GM21717 (cell line): ENCODE data around the gene C9orf85.

ENCODE experiments used
- ATAC-seq: cut with Tn5 transposase; IDR thresholded peaks from one replicate; pipeline ENCODE4 v1.9.1; 2021; ENCODE audit warnings: mild to moderate bottlenecking, moderate library complexity; ENCODE audit not compliant: unreplicated experiment

Gene C9orf85

GRCh38 chr9:71901695-71902597 lies 9.5 kb upstream of the C9orf85 start:
- no peak for ATAC-seq

- no peak for ATAC-seq
Observed at GRCh38 chr9:71904076-71904475, 7.4 kb upstream of the C9orf85 start.

- ATAC-seq = no peak
Observed at GRCh38 chr9:71908825-71909224, 2.6 kb upstream of the C9orf85 start.

- ATAC-seq = peak; percentile 15
Observed at GRCh38 chr9:71909887-71910649, 1.4 kb upstream of the C9orf85 start.

GRCh38 chr9:71910650-71911060 lies 784 bp upstream of the C9orf85 start:
- ATAC-seq = peak; percentile 18

- no peak for ATAC-seq
Observed at GRCh38 chr9:71911908-71912335, 483 bp downstream of the C9orf85 start.

GRCh38 chr9:71915495-71915894 lies 4.1 kb downstream of the C9orf85 start:
- ATAC-seq = no peak

- peak; percentile 88 for ATAC-seq
Observed at GRCh38 chr9:71916834-71917534, 5.5 kb downstream of the C9orf85 start.

- no peak for ATAC-seq
Observed at GRCh38 chr9:71918419-71918818, 7.0 kb downstream of the C9orf85 start.

- ATAC-seq = no peak
Observed at GRCh38 chr9:71920456-71921189, 9.2 kb downstream of the C9orf85 start.

GRCh38 chr9:71921190-71921814 lies 9.9 kb downstream of the C9orf85 start:
- no peak for ATAC-seq

- ATAC-seq = no peak
Observed at GRCh38 chr9:71924576-71924975, 13.1 kb downstream of the C9orf85 start.

GRCh38 chr9:71925834-71926233 lies 14.4 kb downstream of the C9orf85 start:
- no peak for ATAC-seq

- ATAC-seq = no peak
Observed at GRCh38 chr9:71928376-71928775, 16.9 kb downstream of the C9orf85 start.

- ATAC-seq = no peak
Observed at GRCh38 chr9:71928806-71929205, 17.4 kb downstream of the C9orf85 start.

GRCh38 chr9:71929223-71929622 lies 17.8 kb downstream of the C9orf85 start:
- no peak for ATAC-seq

- no peak for ATAC-seq
Observed at GRCh38 chr9:71929791-71930440, 18.5 kb downstream of the C9orf85 start.

GRCh38 chr9:71931166-71931565 lies 19.7 kb downstream of the C9orf85 start:
- no peak for ATAC-seq

- no peak for ATAC-seq
Observed at GRCh38 chr9:71936066-71936465, 24.6 kb downstream of the C9orf85 start.
